ENCODE results near the gene BHLHE23.

BHLHE23 gene

GRCh38 chr20:63006540-63007359, at the start of gene BHLHE23:
BHLHE23 (minus strand) TSS chr20:63006964; CDS start chr20:63006774, 190 bp downstream.
- no peak for DNase-seq

DNA sequence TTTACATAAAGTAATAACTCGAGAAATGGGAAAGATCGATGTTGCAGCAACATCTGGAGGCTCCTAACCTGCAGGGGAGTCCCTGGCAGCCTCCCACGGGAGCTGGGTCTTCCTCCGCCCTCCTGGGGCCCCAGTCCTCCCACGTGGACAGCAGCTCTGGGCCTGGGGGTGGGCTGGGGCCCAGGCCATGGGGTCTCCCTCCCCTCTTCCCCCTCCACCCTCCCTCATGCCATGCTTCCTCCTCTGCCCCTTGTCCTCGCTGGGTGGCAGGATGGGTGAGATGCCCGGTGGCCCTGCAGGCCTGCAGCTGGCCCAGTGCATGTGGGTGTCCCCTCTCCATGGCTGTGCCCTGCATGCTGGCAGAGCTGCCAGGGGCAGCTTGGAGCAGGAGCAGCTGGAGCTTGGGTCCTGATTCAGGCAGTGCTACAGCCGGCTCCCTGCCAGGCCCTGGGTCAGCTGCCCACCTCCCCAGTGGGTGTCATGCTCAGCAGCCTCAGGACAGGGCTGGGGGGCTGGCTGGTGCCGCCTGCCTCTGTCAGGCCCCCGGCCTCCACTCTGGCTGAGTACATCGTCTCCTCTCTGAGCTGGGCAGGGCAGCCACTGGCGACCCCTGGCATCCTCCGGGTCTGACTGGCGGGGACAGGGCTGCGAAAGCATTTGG, 48.9 kb upstream of the BHLHE23 start:
- DNase-seq = no peak

- no peak for DNase-seq
Measured at GRCh38 chr20:63054681-63055240, 48.0 kb upstream of the BHLHE23 start.

- no peak for DNase-seq
Measured at GRCh38 chr20:63054103-63054474, 47.3 kb upstream of the BHLHE23 start.

GRCh38 chr20:63053432-63054102, 46.8 kb upstream of the BHLHE23 start:
- no peak for DNase-seq

DNA sequence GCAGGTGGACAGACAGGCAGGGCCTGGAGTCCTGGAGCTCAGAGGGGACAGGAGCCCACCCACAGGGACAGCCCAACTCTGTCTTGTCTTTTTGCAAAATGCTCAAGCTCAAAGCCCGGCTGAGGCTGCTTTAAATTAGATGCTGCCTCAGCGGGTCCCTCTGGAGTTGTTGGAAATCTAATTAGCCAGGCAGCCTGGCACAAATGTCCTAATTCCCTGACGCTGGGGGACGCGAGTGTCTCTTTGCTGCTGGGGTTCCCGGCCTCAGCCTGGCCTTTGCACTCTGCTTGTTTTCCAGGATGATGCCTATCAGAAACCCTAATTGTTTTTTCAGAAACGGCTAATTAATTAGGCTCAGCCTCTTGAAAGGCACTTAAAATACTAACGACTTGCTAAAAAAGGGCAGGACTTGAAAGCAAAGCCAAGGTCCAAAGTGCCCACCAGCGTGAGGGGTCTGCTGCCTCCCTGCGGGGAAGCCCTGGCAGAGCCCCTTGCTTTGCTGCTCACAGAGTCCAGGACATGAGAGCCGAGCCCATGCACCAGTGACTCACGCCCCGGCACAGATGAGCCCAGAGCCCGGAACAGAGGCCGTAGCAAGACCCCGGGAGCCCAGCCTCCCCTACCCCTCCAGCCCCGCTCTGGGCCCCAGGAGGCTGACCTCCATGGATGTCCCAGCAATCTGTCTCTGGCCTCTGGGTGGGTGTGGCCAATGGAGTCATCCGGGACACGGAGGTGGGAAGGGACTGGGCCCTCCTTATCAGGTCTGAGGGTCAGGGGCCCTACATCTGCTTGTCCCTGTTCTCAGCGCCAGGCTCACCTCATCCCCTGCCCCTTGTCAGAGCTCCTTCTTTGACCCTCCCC, 46.0 kb upstream of the BHLHE23 start:
- DNase-seq = no peak

GRCh38 chr20:63051911-63052310, 45.1 kb upstream of the BHLHE23 start:
- no peak for DNase-seq

GRCh38 chr20:63051186-63051860, 44.6 kb upstream of the BHLHE23 start:
- no peak for DNase-seq

DNA sequence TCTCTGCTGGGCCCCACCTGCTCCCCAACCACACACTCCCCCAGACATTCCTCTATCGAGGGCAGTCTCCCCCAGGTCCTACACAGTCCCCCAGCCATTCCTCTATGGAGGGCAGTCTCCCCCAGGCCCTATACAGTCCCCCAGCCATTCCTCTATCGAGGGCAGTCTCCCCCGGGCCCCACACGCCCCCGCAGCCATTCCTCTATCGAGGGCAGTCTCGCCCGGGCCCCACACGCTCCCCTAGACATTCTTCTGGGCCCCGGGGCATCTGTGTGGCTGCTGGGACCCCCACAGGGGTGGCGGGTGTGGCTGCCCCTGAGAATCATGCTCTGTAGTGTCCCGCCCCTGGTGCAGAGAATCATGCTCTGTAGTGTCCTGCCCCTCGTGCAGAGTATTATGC, 43.6 kb upstream of the BHLHE23 start:
- no peak for DNase-seq

- DNase-seq = no peak
Measured at GRCh38 chr20:63049561-63050221, 42.9 kb upstream of the BHLHE23 start.

- no peak for DNase-seq
Measured at GRCh38 chr20:63049191-63049518, 42.4 kb upstream of the BHLHE23 start.

GRCh38 chr20:63048516-63049190, 41.9 kb upstream of the BHLHE23 start:
- DNase-seq = no peak

DNA sequence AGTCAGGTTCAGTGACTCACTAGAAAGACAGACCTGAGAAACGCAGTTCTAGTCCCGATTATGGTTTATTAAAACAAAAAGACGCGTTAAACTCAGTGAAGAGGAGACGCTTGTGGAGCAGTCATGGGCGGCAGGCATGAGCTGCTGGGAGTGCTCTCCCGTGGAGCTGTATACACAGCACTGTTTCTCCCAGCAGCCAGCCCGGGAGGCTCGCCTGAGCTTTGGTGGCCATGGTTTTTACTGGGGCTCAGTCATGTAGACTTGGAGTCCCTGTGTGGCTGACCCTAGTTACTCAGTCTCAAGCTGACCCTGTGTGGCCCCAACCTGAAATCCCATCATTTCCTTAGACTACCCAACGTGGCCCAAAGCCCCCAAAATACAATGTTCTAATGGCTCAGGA, 41.2 kb upstream of the BHLHE23 start:
- no peak for DNase-seq

GRCh38 chr20:63047267-63047666, 40.5 kb upstream of the BHLHE23 start:
- DNase-seq = no peak

GRCh38 chr20:63046841-63047240, 40.1 kb upstream of the BHLHE23 start:
- DNase-seq = no peak

GRCh38 chr20:63045991-63046390, 39.2 kb upstream of the BHLHE23 start:
- no peak for DNase-seq

DNA sequence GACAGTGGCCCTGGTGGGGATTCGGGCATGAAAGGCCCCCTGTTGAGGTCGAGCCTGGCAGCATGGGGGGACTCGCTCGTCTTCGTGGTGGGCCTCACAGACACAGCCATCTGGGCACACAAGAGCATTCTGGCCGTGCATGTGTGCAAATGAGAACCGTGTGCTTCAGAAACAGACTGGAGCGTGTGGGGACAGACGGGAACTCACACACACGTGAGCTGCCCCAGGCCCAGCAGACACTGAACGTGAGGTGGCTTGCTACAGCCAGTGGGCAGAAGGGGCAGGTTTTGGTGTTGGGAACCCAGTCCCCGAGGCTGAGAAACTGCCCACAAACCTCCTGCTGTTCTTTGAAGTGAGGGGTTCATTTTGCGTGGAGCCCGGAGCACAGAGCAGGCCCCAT, 38.6 kb upstream of the BHLHE23 start:
- DNase-seq = no peak

- DNase-seq = no peak
Measured at GRCh38 chr20:63044605-63045004, 37.8 kb upstream of the BHLHE23 start.

- DNase-seq = no peak
Measured at GRCh38 chr20:63044204-63044600, 37.4 kb upstream of the BHLHE23 start.

DNA sequence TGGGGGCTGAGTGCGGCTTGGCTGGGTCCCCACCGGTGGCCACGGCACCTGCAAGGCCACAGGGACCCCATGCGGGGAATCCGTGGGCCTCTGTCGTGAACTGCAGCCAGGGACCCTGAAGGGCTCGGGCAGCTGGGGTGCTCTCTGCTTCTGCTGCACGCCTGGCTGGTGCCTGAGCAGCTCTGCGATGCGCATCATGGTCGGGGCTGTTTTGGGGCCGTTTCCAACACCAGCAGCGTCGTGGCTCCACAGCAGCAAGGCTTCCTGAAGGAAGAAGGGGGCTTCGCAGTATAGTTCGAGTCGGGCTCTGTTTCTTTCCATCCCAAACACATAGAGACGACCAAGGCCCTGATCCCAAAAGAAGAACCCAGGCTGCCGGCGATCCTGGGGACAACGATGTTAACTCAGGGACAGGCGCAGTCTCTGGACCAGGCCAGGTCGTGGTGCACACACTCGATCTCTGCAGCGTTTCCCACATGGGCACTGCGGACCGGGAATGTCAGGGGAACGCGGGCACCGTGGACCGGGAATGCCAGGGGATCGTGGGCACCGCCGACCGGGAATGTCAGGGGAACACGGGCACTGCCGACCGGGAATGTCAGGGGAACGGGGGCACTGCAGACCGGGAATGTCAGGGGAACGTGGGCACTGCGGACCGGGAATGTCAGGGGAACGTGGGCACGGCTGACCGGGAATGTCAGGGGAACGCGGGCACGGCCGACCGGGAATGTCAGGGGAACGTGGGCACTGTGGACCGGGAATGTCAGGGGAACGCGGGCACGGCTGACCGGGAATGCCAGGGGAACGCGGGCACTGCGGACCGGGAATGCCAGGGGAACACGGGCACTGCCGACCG, 36.8 kb upstream of the BHLHE23 start:
- DNase-seq = no peak
